H9 (cell line): ENCODE data around the gene VTI1B. TPM values are rescaled to one million over a fixed set of nuclear protein-coding genes. Genes with fewer than 3 reads are reported as not detected.

ENCODE experiments used
- DNase-seq: peaks from one replicate; pipeline ENCODE4 v3.0.0-alpha.2; 2017
- H2AFZ ChIP-seq: one replicate; pipeline ENCODE4 v1.6.1; 2013; ENCODE audit warnings: mild to moderate bottlenecking, low read length, control low read depth, moderate library complexity
- H2AK5ac ChIP-seq: 2 replicates; pipeline ENCODE4 v1.6.1; 2013; ENCODE audit warnings: low read length, control low read depth, mixed read lengths; ENCODE audit not compliant: insufficient read length
- H2BK120ac ChIP-seq: one replicate; pipeline ENCODE4 v1.6.1; 2013; ENCODE audit warnings: low read depth, mild to moderate bottlenecking, low read length, control low read depth, inconsistent platforms; ENCODE audit not compliant: poor library complexity, severe bottlenecking
- H2BK12ac ChIP-seq: 2 replicates; pipeline ENCODE4 v1.6.1; 2013; ENCODE audit warnings: low read length, control low read depth, mixed read lengths, low read depth; ENCODE audit not compliant: insufficient read length
- H2BK15ac ChIP-seq: 2 replicates; pipeline ENCODE4 v1.6.1; 2013; ENCODE audit warnings: low read depth, low read length, control low read depth
- H2BK20ac ChIP-seq: one replicate; pipeline ENCODE4 v1.6.1; 2013; ENCODE audit warnings: low read depth, mild to moderate bottlenecking, low read length, control low read depth, inconsistent platforms; ENCODE audit not compliant: poor library complexity, severe bottlenecking
- H2BK5ac ChIP-seq: 2 replicates; pipeline ENCODE4 v1.6.1; 2013; ENCODE audit warnings: low read length, control low read depth, mixed read lengths; ENCODE audit not compliant: insufficient read length
- H3K14ac ChIP-seq: 2 replicates; pipeline ENCODE4 v1.6.1; 2013; ENCODE audit warnings: low read length, control low read depth; ENCODE audit not compliant: insufficient read depth
- H3K18ac ChIP-seq: 2 replicates; pipeline ENCODE4 v1.6.1; 2013; ENCODE audit warnings: low read depth, mild to moderate bottlenecking, mixed read lengths, low read length, control low read depth; ENCODE audit not compliant: insufficient read length
- H3K23ac ChIP-seq: 2 replicates; pipeline ENCODE4 v1.6.1; 2013; ENCODE audit warnings: low read length, control low read depth, mixed read lengths, low read depth; ENCODE audit not compliant: insufficient read length
- H3K23me2 ChIP-seq: 2 replicates; pipeline ENCODE4 v1.6.1; 2013; ENCODE audit warnings: low read depth, mild to moderate bottlenecking, mixed read lengths, low read length, control low read depth; ENCODE audit not compliant: insufficient read length, poor library complexity, severe bottlenecking
- H3K27ac ChIP-seq: 2 replicates; pipeline ENCODE4 v1.5.1; 2013; ENCODE audit warnings: low read length, control low read depth, mixed read lengths, low read depth; ENCODE audit not compliant: insufficient read length
- H3K27me3 ChIP-seq: 2 replicates; pipeline ENCODE4 v1.6.1; 2013; ENCODE audit warnings: low read length, control low read depth, inconsistent platforms; ENCODE audit not compliant: insufficient read depth
- H3K4ac ChIP-seq: 2 replicates; pipeline ENCODE4 v1.6.1; 2013; ENCODE audit warnings: low read depth, mild to moderate bottlenecking, control low read depth, inconsistent platforms, low read length, moderate library complexity
- H3K4me1 ChIP-seq: 2 replicates; pipeline ENCODE4 v1.6.1; 2013; ENCODE audit warnings: low read length, control low read depth, inconsistent platforms; ENCODE audit not compliant: insufficient read depth
- H3K4me2 ChIP-seq: 2 replicates; pipeline ENCODE4 v1.6.1; 2013; ENCODE audit warnings: low read length, control low read depth, mixed read lengths; ENCODE audit not compliant: insufficient read length, insufficient read depth
- H3K56ac ChIP-seq: 2 replicates; pipeline ENCODE4 v1.6.1; 2013; ENCODE audit warnings: low read depth, mild to moderate bottlenecking, mixed read lengths, low read length, control low read depth; ENCODE audit not compliant: insufficient read length
- H3K79me1 ChIP-seq: 2 replicates; pipeline ENCODE4 v1.6.1; 2013; ENCODE audit warnings: low read depth, mild to moderate bottlenecking, moderate library complexity, low read length, control low read depth, inconsistent platforms; ENCODE audit not compliant: insufficient read depth, poor library complexity, severe bottlenecking
- H3K79me2 ChIP-seq: 2 replicates; pipeline ENCODE4 v1.6.1; 2013; ENCODE audit warnings: low read length, control low read depth, inconsistent platforms; ENCODE audit not compliant: insufficient read depth
- H3K9ac ChIP-seq: 2 replicates; pipeline ENCODE4 v1.6.1; 2013; ENCODE audit warnings: low read length, control low read depth, mixed read lengths; ENCODE audit not compliant: insufficient read length; ENCODE audit errors: extremely low read depth
- H3K9me3 ChIP-seq: one replicate; pipeline ENCODE4 v1.6.1; 2013; ENCODE audit warnings: low read depth, low read length, inconsistent platforms; ENCODE audit not compliant: control insufficient read depth
- H3T11ph ChIP-seq: one replicate; pipeline ENCODE4 v1.6.1; 2013; ENCODE audit warnings: mild to moderate bottlenecking, low read length, control low read depth, inconsistent platforms
- H4K20me1 ChIP-seq: one replicate; pipeline ENCODE4 v1.6.1; 2013; ENCODE audit not compliant: control insufficient read depth, insufficient read length, insufficient read depth
- H4K5ac ChIP-seq: 2 replicates; pipeline ENCODE4 v1.6.1; 2013; ENCODE audit warnings: low read depth, mild to moderate bottlenecking, mixed read lengths, low read length, control low read depth; ENCODE audit not compliant: insufficient read length
- H4K8ac ChIP-seq: replicated peaks from 2 replicates; pipeline ENCODE4 v1.6.1; 2013; ENCODE audit warnings: low read length, control low read depth, mixed read lengths, low read depth; ENCODE audit not compliant: insufficient read length
- H4K91ac ChIP-seq: 2 replicates; pipeline ENCODE4 v1.6.1; 2013; ENCODE audit warnings: low read depth, mild to moderate bottlenecking, moderate library complexity, mixed read lengths, low read length, control low read depth; ENCODE audit not compliant: insufficient read length
- H3K27ac Mint-ChIP-seq, 3 experiments: 2 replicates in 2 of 3; 3 replicates in 1 of 3; pipeline ENCODE4 v1.8.0; 2020 to 2021; ENCODE audit warnings: mixed read lengths in 3 of 3, mild to moderate bottlenecking in 1 of 3, moderate library complexity in 1 of 3
- H3K27me3 Mint-ChIP-seq: 2 replicates; pipeline ENCODE4 v1.8.0; 2021; ENCODE audit warnings: low read depth, mild to moderate bottlenecking, moderate library complexity, mixed read lengths
- H3K36me3 Mint-ChIP-seq, 3 experiments: 2 replicates in 2 of 3; 3 replicates in 1 of 3; pipeline ENCODE4 v1.8.0; 2020 to 2021; ENCODE audit warnings: low read depth in 3 of 3, mixed read lengths in 3 of 3; ENCODE audit not compliant: insufficient read depth in 1 of 3
- H3K4me1 Mint-ChIP-seq, 2 experiments: 2 replicates each; pipeline ENCODE4 v1.8.0; 2020; ENCODE audit warnings: mixed read lengths in 2 of 2
- H3K4me3 Mint-ChIP-seq, 2 experiments: 2 replicates in 1 of 2; 3 replicates in 1 of 2; pipeline ENCODE4 v1.8.0; 2020 to 2021; ENCODE audit warnings: mild to moderate bottlenecking in 2 of 2, mixed read lengths in 2 of 2, moderate library complexity in 1 of 2
- H3K9me3 Mint-ChIP-seq, 2 experiments: 2 replicates in 1 of 2; 3 replicates in 1 of 2; pipeline ENCODE4 v1.8.0; 2020; ENCODE audit warnings: mild to moderate bottlenecking in 2 of 2, mixed read lengths in 2 of 2, moderate library complexity in 1 of 2
- CTCF ChIP-seq: fragments of 200-600 bp; sonication (generic); conservative IDR thresholded peaks from 3 replicates; pipeline ENCODE4 v1.8.0; 2021; ENCODE audit warnings: antibody characterized with exemption, mild to moderate bottlenecking
- WGBS: extraction: QIAGEN DNeasy Blood & Tissue Kit; methylation state at CpG from one replicate; pipeline ENCODE4 v1.1.7; 2013; ENCODE audit warnings: missing lambda C conversion rate, low lambda C conversion rate, mixed read lengths; ENCODE audit not compliant: insufficient read length; ENCODE audit errors: extremely low coverage; 5-methylcytosine and 5-hydroxymethylcytosine counted together
- total RNA-seq: library from RNA; stranded (reverse); gene quantifications from 2 replicates; pipeline ENCODE4 v1.2.1, GENCODE V29; 2021

Gene VTI1B
- total RNA-seq, 1 experiment from 2014 or later: 118 TPM

- H3K27me3 Mint-ChIP-seq: no peaks in the 10 kb centered on the region
- H2BK120ac ChIP-seq: no peak overlapping the region
These were observed 40.8 kb downstream of the VTI1B start for GRCh38 chr14:67633451-67634147.

More at GRCh38 chr14:67633451-67634147, 40.8 kb downstream of the VTI1B start:
- Histone ChIP-seq H3K14ac (no peak overlapping the region), H2BK12ac (no peak overlapping the region), H2BK15ac (no peak overlapping the region), H3K9me3 (no peaks in the 10 kb centered on the region), H2AFZ (no peak overlapping the region), H3K4ac (no peak overlapping the region), H4K91ac (no peak overlapping the region), H3K4me2 (no peak overlapping the region), H3K79me2 (no peaks in the 10 kb centered on the region), H4K5ac (no peak overlapping the region), H2AK5ac (no peak overlapping the region), H3K23me2 (no peaks in the 10 kb centered on the region), H3K27me3 (no peaks in the 10 kb centered on the region), H3K23ac (no peak overlapping the region), H3K27ac (no peak overlapping the region), H3K9ac (no peak overlapping the region), H4K20me1 (no peaks in the 10 kb centered on the region), H3K18ac (no peak overlapping the region), H2BK20ac (no peak overlapping the region), H2BK5ac (no peak overlapping the region), H3T11ph (no peak overlapping the region), H3K56ac (no peak overlapping the region), H3K79me1 (no peaks in the 10 kb centered on the region), H3K4me1 (no peaks in the 10 kb centered on the region), H4K8ac (no peak overlapping the region)
- no peak overlapping the region for H3K4me3 Mint-ChIP-seq
- DNase-seq: no peak
- no peaks in the 10 kb centered on the region for H3K4me1 Mint-ChIP-seq
- TF ChIP-seq CTCF: no peak
- WGBS: no CpG with 5 or more reads among the region's 5 CpGs
- no peak overlapping the region; a peak in 1 of 7 replicates for H3K27ac Mint-ChIP-seq
- H3K36me3 Mint-ChIP-seq: peaks cover 5 to 6% (median 6%) of the 10 kb centered on the region in 3 experiments; a peak in 5 of 7 replicates
- no peaks in the 10 kb centered on the region for H3K9me3 Mint-ChIP-seq
